Activated naive CD4-positive, alpha-beta T cell treated with anti-CD3 and anti-CD28 coated beads for 36 hours (primary cell): ENCODE data around the gene IRS1. TPM values are rescaled to one million over a fixed set of nuclear protein-coding genes. Genes with fewer than 3 reads are reported as not detected.

ENCODE experiments used
- CTCF ChIA-PET: fragments of 350-600 bp; sonication (Branson Sonifier 250); formaldehyde crosslinking; loops from one replicate; lab custom pipeline; 2021; ENCODE audit warnings: antibody characterized with exemption; lab: Charles Lee
- DNase-seq: peaks from one replicate; pipeline ENCODE4 v3.0.0-alpha.2; 2020
- H3K27ac Mint-ChIP-seq: one replicate; pipeline ENCODE4 v1.8.0; 2021; ENCODE audit warnings: mild to moderate bottlenecking, mixed read lengths
- H3K27me3 Mint-ChIP-seq: one replicate; pipeline ENCODE4 v1.8.0; 2021; ENCODE audit warnings: low read depth, mixed read lengths
- H3K36me3 Mint-ChIP-seq: one replicate; pipeline ENCODE4 v1.8.0; 2021; ENCODE audit warnings: low read depth, mixed read lengths
- H3K4me1 Mint-ChIP-seq: one replicate; pipeline ENCODE4 v1.8.0; 2021; ENCODE audit warnings: low read depth, mixed read lengths
- H3K4me3 Mint-ChIP-seq: one replicate; pipeline ENCODE4 v1.8.0; 2021; ENCODE audit warnings: mild to moderate bottlenecking, moderate library complexity, mixed read lengths
- H3K9me3 Mint-ChIP-seq: one replicate; pipeline ENCODE4 v1.8.0; 2021; ENCODE audit warnings: mixed read lengths
- intact Hi-C: fragments of 100-400 bp; cut with micrococcal nuclease; formaldehyde crosslinking; loops from one replicate; pipeline ENCODE4 v1.15.1; 2023
- total RNA-seq, 2 experiments: library from RNA; stranded (reverse); gene quantifications; one replicate each; pipeline ENCODE4 v1.2.3, GENCODE V29; 2021

The IRS1 gene
- total RNA-seq, 2 experiments from 2014 or later = 2.6 to 2.7 TPM

GRCh38 chr2:226747288-226747687, 52.3 kb downstream of the IRS1 start:
- Mint-ChIP-seq H3K9me3 (no peaks in the 10 kb centered on the region), H3K36me3 (peaks cover 5% of the 10 kb centered on the region), H3K4me3 (no peak overlapping the region), H3K4me1 (no peaks in the 10 kb centered on the region), H3K27me3 (no peaks in the 10 kb centered on the region), H3K27ac (no peak overlapping the region)
- no peak for DNase-seq
- CTCF ChIA-PET = interaction anchor here (1.3 kb wide), 1 partner anchor 8 kb away, joined by 6 read pairs; no protein-coding TSS in a partner anchor
- intact Hi-C loops = no loop called here

DNA sequence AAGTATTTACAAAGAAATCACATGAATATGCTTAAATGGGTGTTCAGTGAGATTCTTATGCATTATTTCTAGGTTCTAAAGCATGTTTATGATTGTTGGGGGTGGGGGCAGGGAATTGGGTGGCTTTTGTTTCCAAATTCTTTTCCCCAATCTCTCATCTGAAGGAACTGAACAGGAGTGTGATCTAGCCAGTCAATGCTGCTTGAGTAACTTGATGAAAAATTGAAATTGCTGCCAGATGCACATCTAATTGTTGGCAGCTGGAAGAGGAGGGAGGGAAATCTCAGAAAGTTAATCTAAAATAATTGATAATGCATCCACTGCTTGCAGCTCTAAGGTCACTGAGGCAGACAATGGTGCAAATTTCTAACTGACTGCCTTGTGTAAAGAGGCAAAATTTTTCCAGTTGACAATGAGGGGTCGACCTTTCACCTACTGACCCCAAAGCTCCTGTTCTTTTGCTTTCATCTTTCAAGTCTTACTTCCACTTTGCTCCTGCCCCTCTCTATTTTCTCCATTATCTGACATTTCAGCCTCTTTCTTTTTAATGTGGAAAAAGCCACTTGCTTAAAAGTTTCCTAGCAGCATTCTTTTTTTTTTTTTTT, 53.3 kb downstream of the IRS1 start:
- DNase-seq = no peak
- Mint-ChIP-seq H3K36me3 (peaks cover 5% of the 10 kb centered on the region), H3K4me3 (no peak overlapping the region), H3K4me1 (no peaks in the 10 kb centered on the region), H3K27me3 (no peaks in the 10 kb centered on the region), H3K27ac (no peak overlapping the region), H3K9me3 (no peaks in the 10 kb centered on the region)
- intact Hi-C loops = no loop called here
- CTCF ChIA-PET = interaction anchor here (0.6 to 1.3 kb wide), 3 partner anchors 9 to 492 kb away, joined by 3 to 6 read pairs (median 3); no protein-coding TSS in a partner anchor

GRCh38 chr2:226743915-226744314, 55.7 kb downstream of the IRS1 start:
- DNase-seq = no peak
- Mint-ChIP-seq H3K4me3 (no peak overlapping the region), H3K36me3 (no peaks in the 10 kb centered on the region), H3K27ac (no peak overlapping the region), H3K4me1 (no peaks in the 10 kb centered on the region), H3K9me3 (no peaks in the 10 kb centered on the region), H3K27me3 (no peaks in the 10 kb centered on the region)
- intact Hi-C loops = no loop called here
- CTCF ChIA-PET = no interaction called here

- DNase-seq = no peak
- H3K4me3 Mint-ChIP-seq = no peak overlapping the region
- no peaks in the 10 kb centered on the region for H3K36me3 Mint-ChIP-seq
- no peaks in the 10 kb centered on the region for H3K27me3 Mint-ChIP-seq
- no peaks in the 10 kb centered on the region for H3K9me3 Mint-ChIP-seq
- no peak overlapping the region for H3K27ac Mint-ChIP-seq
- intact Hi-C loops = no loop called here
- CTCF ChIA-PET = no interaction called here
- H3K4me1 Mint-ChIP-seq = no peaks in the 10 kb centered on the region
These were observed 57.3 kb downstream of the IRS1 start for GRCh38 chr2:226742347-226742746.

DNA sequence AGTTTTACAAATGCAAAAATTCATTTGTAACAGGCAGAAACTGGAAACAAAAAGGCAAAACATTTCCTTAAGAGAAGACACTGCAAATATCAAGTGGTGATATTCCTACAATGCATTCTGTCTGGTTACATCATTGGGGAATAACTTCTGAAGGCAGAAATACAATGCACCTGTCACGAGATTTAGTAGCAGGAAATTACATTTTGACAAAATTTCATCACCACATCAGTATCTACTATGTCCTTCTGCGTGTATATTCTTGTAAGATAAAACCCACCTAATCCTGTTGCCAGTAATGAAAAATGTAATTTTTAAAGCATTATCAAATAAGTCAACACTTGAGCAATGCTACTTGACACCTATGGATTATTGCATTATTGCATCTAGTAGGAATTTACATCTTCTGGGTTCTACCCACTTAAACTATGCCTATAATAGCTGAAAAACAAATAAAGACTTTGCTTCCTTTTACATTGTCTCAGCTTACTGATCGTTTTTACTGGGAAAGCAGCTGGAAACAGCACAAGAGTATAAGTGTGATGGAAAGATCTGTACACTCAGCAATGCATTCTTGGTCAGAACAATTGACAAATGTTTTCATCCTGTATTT, 59.5 kb downstream of the IRS1 start:
- Mint-ChIP-seq H3K4me1 (no peaks in the 10 kb centered on the region), H3K36me3 (no peaks in the 10 kb centered on the region), H3K27me3 (no peaks in the 10 kb centered on the region), H3K9me3 (no peaks in the 10 kb centered on the region), H3K27ac (no peak overlapping the region), H3K4me3 (no peak overlapping the region)
- CTCF ChIA-PET = interaction anchor here (0.7 to 0.9 kb wide), 2 partner anchors 264 to 318 kb away, joined by 3 to 4 read pairs; no protein-coding TSS in a partner anchor
- no peak for DNase-seq
- intact Hi-C loops = no loop called here

- no peak for DNase-seq
- no peak overlapping the region for H3K4me3 Mint-ChIP-seq
- intact Hi-C loops = no loop called here
- H3K9me3 Mint-ChIP-seq = no peaks in the 10 kb centered on the region
- CTCF ChIA-PET = no interaction called here
- H3K36me3 Mint-ChIP-seq = no peaks in the 10 kb centered on the region
- H3K27me3 Mint-ChIP-seq = no peaks in the 10 kb centered on the region
- H3K4me1 Mint-ChIP-seq = peaks cover 2% of the 10 kb centered on the region
- no peak overlapping the region for H3K27ac Mint-ChIP-seq
These were observed 60.0 kb downstream of the IRS1 start for GRCh38 chr2:226739545-226740030.

DNA sequence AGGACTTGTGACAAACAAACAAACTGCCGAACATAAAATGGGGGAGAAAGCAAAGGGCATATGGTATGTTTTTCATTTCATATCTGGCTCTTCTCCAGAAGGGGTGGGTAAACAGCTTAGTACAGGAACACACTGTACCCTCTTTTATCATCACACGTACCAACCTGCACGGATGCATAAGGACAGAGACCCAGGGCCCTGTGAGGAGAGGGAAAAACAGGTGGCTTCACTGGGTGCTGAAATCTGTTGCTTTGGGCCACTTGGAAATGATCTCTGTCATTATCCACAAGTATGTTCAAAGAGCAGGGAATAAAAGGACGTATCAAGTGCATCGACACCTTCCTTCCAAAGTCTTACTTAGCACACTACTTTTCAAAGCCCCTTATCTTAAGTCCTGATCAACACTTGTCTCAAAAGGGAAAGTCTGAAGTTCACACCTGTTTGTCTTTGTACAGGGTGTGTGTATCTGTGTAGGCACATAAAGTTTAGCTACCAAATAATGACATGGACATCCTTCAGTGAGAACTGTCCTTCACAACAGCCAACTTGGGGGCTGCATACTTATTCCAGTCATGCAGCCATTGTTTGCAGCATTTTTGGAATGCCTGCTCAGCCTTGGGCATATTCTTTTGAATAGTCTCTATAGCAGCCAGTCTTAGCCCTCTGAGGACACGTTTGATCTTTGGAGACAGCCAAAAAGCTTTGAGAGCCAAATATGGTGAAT, 60.6 kb downstream of the IRS1 start:
- CTCF ChIA-PET = no interaction called here

GRCh38 chr2:226738191-226738820, 61.3 kb downstream of the IRS1 start:
- H3K36me3 Mint-ChIP-seq = no peaks in the 10 kb centered on the region
- no peak overlapping the region for H3K27ac Mint-ChIP-seq
- peaks cover 11% of the 10 kb centered on the region for H3K4me1 Mint-ChIP-seq
- no peak for DNase-seq
- intact Hi-C loops = no loop called here
- H3K4me3 Mint-ChIP-seq = no peak overlapping the region
- CTCF ChIA-PET = no interaction called here
- H3K9me3 Mint-ChIP-seq = no peaks in the 10 kb centered on the region
- no peaks in the 10 kb centered on the region for H3K27me3 Mint-ChIP-seq

More for the DNA sequence above, 60.6 kb downstream of the IRS1 start:
- Mint-ChIP-seq H3K27ac (no peak overlapping the region), H3K4me3 (no peak overlapping the region), H3K36me3 (no peaks in the 10 kb centered on the region), H3K4me1 (peaks cover 5% of the 10 kb centered on the region), H3K27me3 (no peaks in the 10 kb centered on the region), H3K9me3 (no peaks in the 10 kb centered on the region)
- no peak for DNase-seq
- intact Hi-C loops = no loop called here

DNA sequence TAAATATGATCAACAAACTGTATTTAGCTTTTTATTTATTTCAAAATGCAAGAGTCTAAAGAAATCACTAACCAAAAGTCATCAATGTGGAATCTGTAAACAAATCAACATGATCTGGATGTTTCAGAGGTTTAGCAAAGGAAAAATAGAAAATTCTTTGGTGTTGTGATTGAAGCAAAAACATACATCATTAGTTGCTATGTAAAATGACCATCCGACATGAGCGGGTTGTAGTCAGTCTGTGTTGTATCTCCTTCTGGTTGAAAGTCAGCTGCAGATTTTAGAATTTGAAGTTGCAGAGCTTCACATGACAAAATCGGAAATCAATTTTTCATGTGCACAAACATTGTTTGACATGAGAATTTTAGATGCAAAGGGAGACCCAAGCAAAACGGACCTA, 63.2 kb downstream of the IRS1 start:
- intact Hi-C loops = no loop called here
- no peaks in the 10 kb centered on the region for H3K27me3 Mint-ChIP-seq
- DNase-seq = no peak
- H3K27ac Mint-ChIP-seq = no peak overlapping the region
- H3K36me3 Mint-ChIP-seq = no peaks in the 10 kb centered on the region
- H3K4me1 Mint-ChIP-seq = peaks cover 11% of the 10 kb centered on the region
- CTCF ChIA-PET = interaction anchor here (0.7 kb wide), 1 partner anchor 19 kb away, joined by 3 read pairs; no protein-coding TSS in a partner anchor
- H3K4me3 Mint-ChIP-seq = no peak overlapping the region
- no peaks in the 10 kb centered on the region for H3K9me3 Mint-ChIP-seq

DNA sequence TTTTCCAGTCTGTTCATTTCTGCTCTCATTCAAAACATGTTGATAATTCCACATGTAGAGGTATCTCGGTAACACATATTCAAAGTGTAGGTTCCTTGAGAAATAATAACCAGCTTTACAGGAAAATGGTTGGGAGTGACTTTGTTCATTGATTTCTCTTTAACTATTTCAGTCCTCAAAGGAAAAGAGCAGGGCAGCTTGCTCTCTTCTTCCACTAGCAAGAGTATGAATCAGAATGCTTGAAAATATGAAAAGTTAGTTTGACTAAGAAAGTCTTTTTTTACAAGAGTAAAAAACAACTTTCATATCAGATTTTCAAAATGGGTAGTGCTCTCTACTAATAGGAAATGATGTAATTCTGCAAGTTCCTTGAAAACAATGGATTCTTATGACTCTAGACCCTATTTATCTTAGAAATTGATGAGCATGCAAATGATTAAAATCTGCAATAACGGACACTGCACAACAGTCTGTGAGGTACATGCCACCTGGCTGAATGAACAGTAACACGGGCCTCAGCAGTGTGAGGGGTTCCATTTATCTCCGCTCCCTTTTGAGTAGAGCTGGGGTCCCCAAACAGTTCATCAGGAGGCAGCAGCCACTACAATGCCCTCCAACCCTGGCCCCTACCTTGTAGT, 65.6 kb downstream of the IRS1 start:
- Mint-ChIP-seq H3K9me3 (no peaks in the 10 kb centered on the region), H3K4me3 (no peak overlapping the region), H3K27me3 (no peaks in the 10 kb centered on the region), H3K36me3 (no peaks in the 10 kb centered on the region), H3K4me1 (peaks cover 11% of the 10 kb centered on the region), H3K27ac (peak overlapping the region; percentile 73)
- intact Hi-C loops = loop anchor here (1.0 to 2.0 kb wide), 3 partner anchors 55 to 82 kb away; partner anchors contain the start of gene IRS1
- no peak for DNase-seq
- CTCF ChIA-PET = no interaction called here

DNA sequence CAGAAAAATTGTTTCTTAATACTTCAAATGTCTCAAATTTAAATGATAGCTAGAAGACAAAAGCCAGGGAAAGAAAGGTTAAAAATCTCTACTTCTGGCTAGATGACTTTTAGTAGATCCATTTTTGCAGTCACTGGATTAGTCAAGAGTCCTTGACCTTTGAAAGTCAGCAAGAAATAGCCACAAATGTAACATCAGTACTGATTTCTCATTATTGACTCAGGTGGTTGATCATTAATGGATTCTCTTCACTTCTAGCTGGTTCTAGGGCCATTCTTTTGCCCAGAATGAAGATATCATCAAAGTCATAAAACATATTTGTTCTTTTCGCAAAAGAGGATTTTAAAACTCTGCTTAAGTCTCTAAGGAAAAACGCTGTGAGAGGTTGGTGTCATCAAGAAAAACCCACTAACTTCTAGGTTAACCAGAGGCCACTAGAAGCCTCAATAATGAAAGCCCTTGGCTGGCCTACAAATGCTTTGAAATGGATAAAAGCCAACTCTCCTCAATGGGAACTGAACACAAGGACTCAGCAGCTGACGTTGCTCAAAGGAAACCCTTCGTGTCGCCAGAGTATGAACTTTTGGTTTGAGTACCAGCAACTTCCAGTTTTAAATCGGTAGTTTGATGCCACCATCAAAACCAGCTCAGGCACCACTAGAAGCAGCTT, 66.3 kb downstream of the IRS1 start:
- Mint-ChIP-seq H3K4me3 (no peak overlapping the region), H3K4me1 (peaks cover 11% of the 10 kb centered on the region), H3K27me3 (no peaks in the 10 kb centered on the region), H3K9me3 (no peaks in the 10 kb centered on the region), H3K36me3 (no peaks in the 10 kb centered on the region), H3K27ac (peak overlapping the region; percentile 73)
- intact Hi-C loops = no loop called here
- peak; percentile 26 for DNase-seq
- CTCF ChIA-PET = no interaction called here
